ENCODE data around the gene HCFC1.

HCFC1 gene

DNA sequence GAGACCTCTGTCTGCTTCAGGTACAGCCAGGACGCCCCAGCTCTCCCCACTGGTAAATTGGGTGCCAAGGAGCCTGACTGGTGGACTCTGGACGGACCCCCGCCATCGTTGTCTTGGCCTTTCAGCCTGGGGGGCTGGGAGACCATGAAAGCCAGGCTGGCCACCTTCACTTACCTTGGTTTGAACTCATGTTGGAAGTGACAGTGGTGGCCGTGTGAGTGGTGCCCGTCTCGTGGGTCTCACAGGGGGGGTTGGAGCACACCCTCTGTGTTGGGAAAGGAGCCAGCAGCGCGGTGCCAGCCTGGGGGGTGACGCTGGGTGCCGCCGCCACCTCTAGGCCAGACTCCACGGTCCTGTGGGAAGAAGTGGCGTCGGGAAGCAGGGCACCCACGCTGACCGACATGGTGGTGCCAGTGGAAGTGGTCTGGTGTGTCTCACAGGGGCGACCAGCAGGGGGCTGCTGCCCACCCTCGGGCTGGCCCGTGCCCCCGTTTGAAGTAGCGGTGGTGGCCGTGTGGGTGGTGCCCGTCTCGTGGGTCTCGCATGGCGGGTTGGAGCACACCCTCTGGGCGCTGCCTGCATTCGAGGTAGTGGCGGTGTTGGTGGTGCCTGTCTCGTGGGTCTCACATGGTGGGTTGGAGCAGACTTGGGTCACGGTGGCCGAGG is 17.6 kb downstream of the HCFC1 start:
- TF ChIP-seq, protein P1, sequence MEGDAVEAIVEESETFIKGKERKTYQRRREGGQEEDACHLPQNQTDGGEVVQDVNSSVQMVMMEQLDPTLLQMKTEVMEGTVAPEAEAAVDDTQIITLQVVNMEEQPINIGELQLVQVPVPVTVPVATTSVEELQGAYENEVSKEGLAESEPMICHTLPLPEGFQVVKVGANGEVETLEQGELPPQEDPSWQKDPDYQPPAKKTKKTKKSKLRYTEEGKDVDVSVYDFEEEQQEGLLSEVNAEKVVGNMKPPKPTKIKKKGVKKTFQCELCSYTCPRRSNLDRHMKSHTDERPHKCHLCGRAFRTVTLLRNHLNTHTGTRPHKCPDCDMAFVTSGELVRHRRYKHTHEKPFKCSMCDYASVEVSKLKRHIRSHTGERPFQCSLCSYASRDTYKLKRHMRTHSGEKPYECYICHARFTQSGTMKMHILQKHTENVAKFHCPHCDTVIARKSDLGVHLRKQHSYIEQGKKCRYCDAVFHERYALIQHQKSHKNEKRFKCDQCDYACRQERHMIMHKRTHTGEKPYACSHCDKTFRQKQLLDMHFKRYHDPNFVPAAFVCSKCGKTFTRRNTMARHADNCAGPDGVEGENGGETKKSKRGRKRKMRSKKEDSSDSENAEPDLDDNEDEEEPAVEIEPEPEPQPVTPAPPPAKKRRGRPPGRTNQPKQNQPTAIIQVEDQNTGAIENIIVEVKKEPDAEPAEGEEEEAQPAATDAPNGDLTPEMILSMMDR (IDR thresholded peaks at IDR 0.05; ENCODE audit: low read depth, low read length) = no peak
- no peak overlapping the region for H3K4me3 ChIP-seq (ENCODE audit: low read depth, low read length)
- DNase-seq (ENCODE audit: low read depth, low spot score) = no peak
- in situ Hi-C loops (cut with HindIII; ENCODE audit: low sequenced_read_pairs) = no loop called here

DNA sequence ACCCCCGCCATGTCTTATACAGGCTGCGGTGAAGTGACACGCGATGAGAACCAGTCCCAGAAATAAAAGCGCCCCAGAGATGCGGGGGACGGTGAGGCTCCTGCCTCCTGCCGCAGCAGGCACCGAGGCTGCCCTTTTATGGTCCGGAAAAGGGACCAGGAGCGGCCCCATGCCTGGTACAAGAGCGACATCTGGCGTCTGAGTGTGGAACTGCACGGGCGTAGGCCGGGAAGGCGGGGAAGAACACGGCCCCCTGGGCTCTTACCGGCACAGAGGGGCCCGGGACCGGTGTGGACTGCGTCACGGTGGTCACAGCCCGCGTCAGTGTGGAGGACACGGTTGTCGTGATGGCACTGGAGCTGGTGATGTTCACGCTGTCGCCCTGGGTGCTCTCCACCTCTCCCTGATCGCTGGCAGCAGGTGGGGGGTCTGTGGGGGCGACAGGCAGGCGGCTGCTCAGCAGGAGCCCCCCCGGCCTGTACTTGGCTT is 18.2 kb downstream of the HCFC1 start:
- in situ Hi-C loops (cut with HindIII; ENCODE audit: low sequenced_read_pairs) = no loop called here

GRCh38 chrX:153952373-153953026 is 19.1 kb downstream of the HCFC1 start:
- no peak for DNase-seq (ENCODE audit: low read depth, low spot score)
- no peak overlapping the region for H3K4me3 ChIP-seq (ENCODE audit: low read depth, low read length)
- TF ChIP-seq, protein P1 (IDR thresholded peaks at IDR 0.05; ENCODE audit: low read depth, low read length) = no peak
- in situ Hi-C loops (cut with HindIII; ENCODE audit: low sequenced_read_pairs) = no loop called here

More for the DNA sequence above, 18.2 kb downstream of the HCFC1 start:
- no peak overlapping the region for H3K4me3 ChIP-seq (ENCODE audit: low read depth, low read length)
- TF ChIP-seq, protein P1 (IDR thresholded peaks at IDR 0.05; ENCODE audit: low read depth, low read length) = peak; percentile 99
- DNase-seq (ENCODE audit: low read depth, low spot score) = peak; percentile 66

DNA sequence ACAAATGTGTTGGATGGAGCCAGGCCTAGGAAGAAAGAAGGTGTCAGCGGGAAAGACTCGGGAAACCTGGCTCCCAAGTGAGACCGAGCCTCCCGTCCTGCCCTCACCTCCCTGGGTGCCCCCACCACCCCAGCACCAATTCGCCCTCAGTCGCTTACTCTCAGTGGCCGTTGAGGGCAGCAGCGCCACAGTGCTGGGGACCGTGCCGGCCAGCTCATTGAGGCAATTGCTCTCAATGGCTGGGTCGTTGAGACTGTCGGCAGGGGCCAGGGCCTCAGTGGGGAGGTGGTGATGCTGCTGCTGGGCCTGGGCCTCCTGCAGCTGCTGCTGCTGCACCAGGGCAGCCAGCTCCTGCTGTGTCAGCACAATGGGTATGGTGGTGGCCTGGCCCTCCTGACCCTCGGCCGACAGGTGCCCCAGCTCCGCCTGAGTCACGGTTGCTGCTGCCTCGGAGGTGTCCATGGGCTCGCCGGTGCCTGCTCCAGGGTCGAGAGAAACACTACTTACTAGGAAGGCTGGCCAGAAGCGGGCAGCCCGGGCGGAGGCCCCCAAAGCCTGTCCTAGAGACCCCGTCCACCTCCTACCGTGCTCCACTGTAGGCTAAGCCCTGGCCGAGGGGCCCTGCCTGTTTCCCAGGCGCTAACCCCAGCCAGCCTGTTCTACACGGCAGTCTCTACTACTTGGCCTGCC is 19.8 kb downstream of the HCFC1 start:
- in situ Hi-C loops (cut with HindIII; ENCODE audit: low sequenced_read_pairs) = no loop called here
- DNase-seq (ENCODE audit: low read depth, low spot score) = no peak
- TF ChIP-seq, protein P1 (IDR thresholded peaks at IDR 0.05; ENCODE audit: low read depth, low read length) = no peak
- no peak overlapping the region for H3K4me3 ChIP-seq (ENCODE audit: low read depth, low read length)

GRCh38 chrX:153950127-153950526 is 21.5 kb downstream of the HCFC1 start:
- TF ChIP-seq, protein P1 (IDR thresholded peaks at IDR 0.05; ENCODE audit: low read depth, low read length) = no peak
- no peak for DNase-seq (ENCODE audit: low read depth, low spot score)
- in situ Hi-C loops (cut with HindIII; ENCODE audit: low sequenced_read_pairs) = no loop called here

GRCh38 chrX:153948847-153949805 is 22.5 kb downstream of the HCFC1 start:
- in situ Hi-C loops (cut with HindIII; ENCODE audit: low sequenced_read_pairs) = no loop called here
- TF ChIP-seq, protein P1 (IDR thresholded peaks at IDR 0.05; ENCODE audit: low read depth, low read length) = no peak
- no peak overlapping the region for H3K4me3 ChIP-seq (ENCODE audit: low read depth, low read length)
- no peak for DNase-seq (ENCODE audit: low read depth, low spot score)

More at GRCh38 chrX:153950127-153950526, 21.5 kb downstream of the HCFC1 start:
- H3K4me3 ChIP-seq (ENCODE audit: low read depth, low read length) = no peak overlapping the region

Measured in astrocyte of the spinal cord (primary cell).